Suprapubic skin (tissue), 4 donors: ENCODE data around the gene ARAP3. TPM values are rescaled to one million over a fixed set of nuclear protein-coding genes. Genes with fewer than 3 reads are reported as not detected.

Experiments
- DNase-seq, 2 donors: peaks; one replicate each; pipeline ENCODE4 v3.0.0-alpha.2; 2019; ENCODE audit warnings: low spot score in 2 of 2
- H3K27ac ChIP-seq: fragments of 200-600 bp; sonication (generic); one replicate; pipeline ENCODE4 v1.5.1; 2019
- H3K27me3 ChIP-seq: fragments of 200-600 bp; sonication (generic); one replicate; pipeline ENCODE4 v1.5.1; 2019
- H3K36me3 ChIP-seq: fragments of 200-600 bp; sonication (generic); one replicate; pipeline ENCODE4 v1.5.1; 2019
- H3K4me1 ChIP-seq: fragments of 200-600 bp; sonication (generic); one replicate; pipeline ENCODE4 v1.5.1; 2019
- H3K4me3 ChIP-seq: fragments of 200-600 bp; sonication (generic); one replicate; pipeline ENCODE4 v1.5.1; 2019; ENCODE audit warnings: mild to moderate bottlenecking
- H3K9me3 ChIP-seq: fragments of 200-600 bp; sonication (generic); one replicate; pipeline ENCODE4 v1.5.1; 2019
- CTCF ChIP-seq, 2 donors: fragments of 200-600 bp in 1 of 2; fragments of 450-650 bp in 1 of 2; sonication (generic) in 1 of 2; IDR thresholded peaks; one replicate each; pipeline ENCODE4 v1.5.1; 2016 to 2019; ENCODE audit warnings: antibody characterized with exemption in 2 of 2, mild to moderate bottlenecking in 1 of 2, moderate library complexity in 1 of 2
- EP300 ChIP-seq: sonication (generic); formaldehyde crosslinking; IDR thresholded peaks from one replicate; pipeline ENCODE4 v1.6.1; 2017; ENCODE audit warnings: antibody characterized with exemption
- POLR2A ChIP-seq, 2 donors: fragments of 450-650 bp; IDR thresholded peaks; one replicate each; pipeline ENCODE4 v1.6.1; 2017; ENCODE audit warnings: antibody characterized with exemption in 2 of 2, mild to moderate bottlenecking in 2 of 2, moderate library complexity in 2 of 2
- POLR2AphosphoS5 ChIP-seq, 3 donors: sonication (generic); formaldehyde crosslinking; IDR thresholded peaks; one replicate each; pipeline ENCODE4 v1.6.1; 2017; ENCODE audit warnings: antibody characterized with exemption in 3 of 3
- WGBS: methylation state at CpG from one replicate; pipeline ENCODE4 v1.1.5; 2018; 5-methylcytosine and 5-hydroxymethylcytosine counted together
- total RNA-seq, 4 donors: library from RNA; depleted of rRNA; stranded (reverse); fragments of >200 nt; gene quantifications; one replicate each; pipeline ENCODE4 v1.1.0, GENCODE V29; 2016

ARAP3 gene
- total RNA-seq, 4 donors from 2014 or later = 1.5 to 7.4 (median 4.3) TPM

GRCh38 chr5:141717043-141717442, 35.0 kb upstream of the ARAP3 start:
- H3K4me3 ChIP-seq = no peak overlapping the region
- peaks cover 15% of the 10 kb centered on the region for H3K4me1 ChIP-seq
- H3K27ac ChIP-seq = no peak overlapping the region
- H3K36me3 ChIP-seq = no peaks in the 10 kb centered on the region
- no peaks in the 10 kb centered on the region for H3K9me3 ChIP-seq
- 51% methylated on average over 3 of the region's 3 CpGs for WGBS
- no peak for DNase-seq
- H3K27me3 ChIP-seq = peaks cover 5% of the 10 kb centered on the region
- TF ChIP-seq EP300 (no peak), POLR2AphosphoS5 (IDR thresholded peaks at IDR 0.05) (no peak), POLR2A (IDR thresholded peaks at IDR 0.05) (no peak), CTCF (IDR thresholded peaks at IDR 0.05) (no peak)

GRCh38 chr5:141716468-141716867, 34.4 kb upstream of the ARAP3 start:
- Histone ChIP-seq H3K4me3 (no peak overlapping the region), H3K27ac (no peak overlapping the region), H3K36me3 (no peaks in the 10 kb centered on the region), H3K4me1 (peaks cover 15% of the 10 kb centered on the region), H3K9me3 (no peaks in the 10 kb centered on the region), H3K27me3 (peaks cover 5% of the 10 kb centered on the region)
- 85% methylated on average over 3 of the region's 3 CpGs for WGBS
- no peak for DNase-seq
- TF ChIP-seq POLR2A (IDR thresholded peaks at IDR 0.05) (no peak), POLR2AphosphoS5 (IDR thresholded peaks at IDR 0.05) (no peak), EP300 (no peak), CTCF (IDR thresholded peaks at IDR 0.05) (no peak)

- WGBS = 26% methylated on average over 3 of the region's 3 CpGs
- Histone ChIP-seq H3K4me3 (no peak overlapping the region), H3K27me3 (peaks cover 5% of the 10 kb centered on the region), H3K27ac (no peak overlapping the region), H3K4me1 (peaks cover 15% of the 10 kb centered on the region), H3K36me3 (no peaks in the 10 kb centered on the region), H3K9me3 (no peaks in the 10 kb centered on the region)
- TF ChIP-seq POLR2A (IDR thresholded peaks at IDR 0.05) (no peak), EP300 (no peak), CTCF (IDR thresholded peaks at IDR 0.05) (no peak), POLR2AphosphoS5 (IDR thresholded peaks at IDR 0.05) (no peak)
- DNase-seq = no peak
Observed at GRCh38 chr5:141716009-141716408, 34.0 kb upstream of the ARAP3 start.

GRCh38 chr5:141715346-141715905, 33.4 kb upstream of the ARAP3 start:
- TF ChIP-seq POLR2A (IDR thresholded peaks at IDR 0.05) (no peak), POLR2AphosphoS5 (IDR thresholded peaks at IDR 0.05) (no peak), CTCF (IDR thresholded peaks at IDR 0.05) (no peak)
- no peaks in the 10 kb centered on the region for H3K36me3 ChIP-seq
- no peak for DNase-seq
- peaks cover 15% of the 10 kb centered on the region for H3K4me1 ChIP-seq
- H3K9me3 ChIP-seq = no peaks in the 10 kb centered on the region
- no peak overlapping the region for H3K27ac ChIP-seq
- no peak overlapping the region for H3K4me3 ChIP-seq
- 58% methylated on average over 6 of the region's 14 CpGs for WGBS
- peaks cover 5% of the 10 kb centered on the region for H3K27me3 ChIP-seq

- Histone ChIP-seq H3K27ac (no peak overlapping the region), H3K4me1 (peaks cover 15% of the 10 kb centered on the region), H3K36me3 (no peaks in the 10 kb centered on the region), H3K9me3 (no peaks in the 10 kb centered on the region), H3K4me3 (no peak overlapping the region), H3K27me3 (peaks cover 5% of the 10 kb centered on the region)
- 50% methylated on average over 1 of the region's 1 CpG for WGBS
- no peak for TF ChIP-seq POLR2AphosphoS5 (IDR thresholded peaks at IDR 0.05)
- no peak for TF ChIP-seq POLR2A (IDR thresholded peaks at IDR 0.05)
- no peak for TF ChIP-seq EP300
- TF ChIP-seq CTCF (IDR thresholded peaks at IDR 0.05) = no peak
- no peak for DNase-seq
Observed at GRCh38 chr5:141714542-141715310, 32.7 kb upstream of the ARAP3 start.
